Uterus (tissue), 4 donors: ENCODE measurements around the gene PTPRN2. TPM values are rescaled to one million over a fixed set of nuclear protein-coding genes. Genes with fewer than 3 reads are reported as not detected.

Experiments used
- DNase-seq, 2 donors: peaks; one replicate each; pipeline ENCODE4 v3.0.0-alpha.2; 2019 to 2020
- H3K27ac ChIP-seq, 2 donors: fragments of 200-600 bp; sonication (generic); 1 replicate in 1 of 2; 2 replicates in 1 of 2; pipeline ENCODE4 v1.5.1; 2016 to 2018
- H3K27me3 ChIP-seq, 2 donors: fragments of 200-600 bp; sonication (generic); one replicate each; pipeline ENCODE4 v1.5.1; 2018 to 2019; ENCODE audit warnings: control low read depth in 1 of 2
- H3K36me3 ChIP-seq, 2 donors: fragments of 200-600 bp; sonication (generic); one replicate each; pipeline ENCODE4 v1.5.1; 2019; ENCODE audit warnings: control low read depth in 1 of 2
- H3K4me1 ChIP-seq, 2 donors: fragments of 200-600 bp; sonication (generic); one replicate each; pipeline ENCODE4 v1.5.1; 2018 to 2019; ENCODE audit warnings: control low read depth in 1 of 2
- H3K4me3 ChIP-seq, 2 donors: fragments of 200-600 bp; sonication (generic); 1 replicate in 1 of 2; 2 replicates in 1 of 2; pipeline ENCODE4 v1.5.1; 2018 to 2019; ENCODE audit warnings: mild to moderate bottlenecking in 1 of 2
- H3K9me3 ChIP-seq, 2 donors: fragments of 200-600 bp; sonication (generic); one replicate each; pipeline ENCODE4 v1.5.1; 2019; ENCODE audit warnings: control low read depth in 1 of 2
- CTCF ChIP-seq, 4 experiments: fragments of 200-600 bp in 2 of 4; fragments of 450-650 bp in 2 of 4; sonication (generic) in 2 of 4; IDR thresholded peaks; one replicate each; pipeline ENCODE4 v1.5.1; 2016 to 2019; ENCODE audit warnings: antibody characterized with exemption in 4 of 4, mild to moderate bottlenecking in 2 of 4, moderate library complexity in 1 of 4
- POLR2A ChIP-seq, 2 donors: fragments of 450-650 bp; IDR thresholded peaks; one replicate each; pipeline ENCODE4 v1.6.1; 2016; ENCODE audit warnings: antibody characterized with exemption in 2 of 2, mild to moderate bottlenecking in 1 of 2, moderate library complexity in 1 of 2
- intact Hi-C: fragments of 100-400 bp; cut with DNase I; formaldehyde crosslinking; loops from one replicate; pipeline ENCODE4 v1.15.1; 2023; ENCODE audit warnings: low total_unique reads
- total RNA-seq, 4 donors: library from RNA; depleted of rRNA in 3 of 4; stranded (reverse); fragments of >200 nt in 3 of 4; gene quantifications; one replicate each; pipeline versions ENCODE4 v1.1.0 to v1.2.4, GENCODE V29; 2014 to 2023
- donor health status: DM: yes; HTN: yes; CAD: no.

Gene PTPRN2
- total RNA-seq, 4 donors from 2014 or later, result 1.2 to 5.2 (median 2.3) TPM

- H3K27me3 ChIP-seq, result no peaks in the 10 kb centered on the region
- DNase-seq, result no peak
- intact Hi-C loops, result no loop called here
- H3K4me3 ChIP-seq, result no peak overlapping the region
- no peak overlapping the region for H3K27ac ChIP-seq
- H3K9me3 ChIP-seq, result no peaks in the 10 kb centered on the region
- no peaks in the 10 kb centered on the region for H3K4me1 ChIP-seq
- TF ChIP-seq CTCF (IDR thresholded peaks at IDR 0.05) (no peak), POLR2A (IDR thresholded peaks at IDR 0.05) (no peak)
- H3K36me3 ChIP-seq, result no peaks in the 10 kb centered on the region
These were observed 118.8 kb downstream of the PTPRN2 start for GRCh38 chr7:158468700-158469296.

DNA sequence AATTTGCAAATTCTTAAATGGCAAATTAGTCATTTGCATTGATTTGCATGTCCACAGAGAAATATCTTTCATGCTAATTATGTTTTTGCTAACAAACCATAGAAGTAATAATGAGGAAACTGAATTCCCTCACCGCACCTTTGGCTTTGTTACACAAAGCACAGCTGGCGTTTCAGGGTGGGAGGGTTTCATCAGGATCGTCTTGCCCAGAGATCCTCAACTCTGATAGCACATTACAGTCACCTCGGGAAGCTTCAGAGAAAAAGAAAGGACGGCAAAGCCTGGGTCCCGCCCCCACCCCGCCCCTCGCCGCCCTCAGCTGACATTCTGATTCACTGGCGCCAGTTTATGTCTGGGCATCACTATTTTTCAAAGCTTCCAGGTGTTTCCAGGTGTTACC lies 119.4 kb downstream of the PTPRN2 start:
- no peaks in the 10 kb centered on the region for H3K4me1 ChIP-seq
- intact Hi-C loops, result no loop called here
- no peak for TF ChIP-seq CTCF (IDR thresholded peaks at IDR 0.05)
- TF ChIP-seq POLR2A (IDR thresholded peaks at IDR 0.05), result no peak
- no peak overlapping the region for H3K27ac ChIP-seq
- no peaks in the 10 kb centered on the region for H3K27me3 ChIP-seq
- DNase-seq, result no peak
- H3K36me3 ChIP-seq, result no peaks in the 10 kb centered on the region
- no peak overlapping the region for H3K4me3 ChIP-seq
- no peaks in the 10 kb centered on the region for H3K9me3 ChIP-seq

DNA sequence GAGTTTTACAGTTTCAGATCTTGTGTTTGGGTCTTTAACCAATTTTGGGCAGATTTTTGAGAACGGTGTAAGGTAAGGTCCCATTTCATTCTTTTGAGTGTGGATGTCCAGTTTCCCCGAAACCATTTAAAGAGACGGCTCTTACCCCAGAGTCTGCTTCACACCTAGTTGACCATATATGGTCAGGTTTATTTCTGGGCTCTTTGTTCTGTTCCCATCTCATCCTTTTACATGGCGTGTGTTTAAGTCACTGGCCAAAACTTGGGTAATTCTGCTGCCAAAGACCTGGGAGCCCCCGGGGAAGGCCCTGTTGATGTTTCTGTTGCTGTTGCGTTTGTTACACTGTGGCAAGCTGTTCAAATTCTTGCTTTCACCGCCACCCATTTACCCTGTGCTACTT lies 120.1 kb downstream of the PTPRN2 start:
- Histone ChIP-seq H3K4me1 (no peaks in the 10 kb centered on the region), H3K27ac (no peak overlapping the region), H3K9me3 (no peaks in the 10 kb centered on the region), H3K36me3 (no peaks in the 10 kb centered on the region), H3K27me3 (no peaks in the 10 kb centered on the region), H3K4me3 (no peak overlapping the region)
- no peak for DNase-seq
- TF ChIP-seq CTCF (IDR thresholded peaks at IDR 0.05), result no peak
- no peak for TF ChIP-seq POLR2A (IDR thresholded peaks at IDR 0.05)
- intact Hi-C loops, result no loop called here

DNA sequence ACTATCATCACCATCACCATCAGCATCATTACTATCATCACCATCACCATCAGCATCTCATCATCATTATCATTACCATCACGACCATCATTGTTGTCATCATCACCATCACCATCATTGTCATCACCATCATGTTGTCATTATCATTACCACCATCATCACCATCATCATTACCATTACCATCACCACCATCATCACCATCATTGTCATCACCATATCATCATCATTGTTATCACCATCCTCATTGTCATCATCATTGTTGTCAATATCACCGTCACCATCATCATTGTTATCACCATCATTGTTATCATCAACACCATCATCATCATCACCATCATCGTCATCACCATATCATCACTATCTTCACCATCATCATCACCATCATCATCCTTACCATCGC lies 124.3 kb downstream of the PTPRN2 start:
- intact Hi-C loops, result no loop called here
- Histone ChIP-seq H3K4me3 (no peak overlapping the region), H3K4me1 (no peaks in the 10 kb centered on the region), H3K27ac (no peak overlapping the region), H3K9me3 (no peaks in the 10 kb centered on the region), H3K27me3 (no peaks in the 10 kb centered on the region), H3K36me3 (no peaks in the 10 kb centered on the region)
- TF ChIP-seq POLR2A (IDR thresholded peaks at IDR 0.05), result no peak
- TF ChIP-seq CTCF (IDR thresholded peaks at IDR 0.05), result no peak
- DNase-seq, result no peak

GRCh38 chr7:158461824-158462223 lies 125.8 kb downstream of the PTPRN2 start:
- no peaks in the 10 kb centered on the region for H3K27me3 ChIP-seq
- H3K36me3 ChIP-seq, result no peaks in the 10 kb centered on the region
- H3K27ac ChIP-seq, result no peak overlapping the region
- intact Hi-C loops, result no loop called here
- TF ChIP-seq POLR2A (IDR thresholded peaks at IDR 0.05) (no peak), CTCF (IDR thresholded peaks at IDR 0.05) (no peak)
- DNase-seq, result no peak
- H3K9me3 ChIP-seq, result no peaks in the 10 kb centered on the region
- no peaks in the 10 kb centered on the region for H3K4me1 ChIP-seq
- no peak overlapping the region for H3K4me3 ChIP-seq
